H1 (cell line): Measurements from ENCODE around the gene INPP5F. TPM values are rescaled to one million over a fixed set of nuclear protein-coding genes. Genes with fewer than 3 reads are reported as not detected.

Source experiments
- CEBPB ChIP-seq: IDR thresholded peaks from 2 replicates; pipeline ENCODE4 v1.6.1; 2012; ENCODE audit warnings: low read depth, low read length
- SIX5 ChIP-seq: IDR thresholded peaks from 2 replicates; pipeline ENCODE4 v1.6.1; 2011; ENCODE audit warnings: mild to moderate bottlenecking, low read depth, low read length
- TEAD4 ChIP-seq: IDR thresholded peaks from 2 replicates; pipeline ENCODE4 v1.6.1; 2012; ENCODE audit warnings: low read depth, low read length, inconsistent platforms, mixed read lengths
- polyA plus RNA-seq, 7 experiments: library from polyadenylated mRNA; depleted of rRNA in 3 of 7; stranded (reverse) in 5 of 7; unstranded in 2 of 7; fragments of >200 nt in 5 of 7; fragments of 200-250 nt in 2 of 7; gene quantifications; 1 replicate in 5 of 7; 2 replicates in 1 of 7; 4 replicates in 1 of 7; pipeline versions ENCODE4 v1.2.1 to v1.2.3, GENCODE V29; 2011 to 2013; ENCODE audit warnings: missing spikeins in 2 of 7, mixed read lengths in 2 of 7
- total RNA-seq: library from RNA; stranded (reverse); fragmentation: NEBNext Ultra II Directional; extraction: Animal tissue kit (Norgen Biotek cat#: 25700); gene quantifications from 2 replicates; pipeline ENCODE4 v1.2.1, GENCODE V29; 2021

Gene INPP5F
- total and polyA plus RNA-seq, 2 of the 8 experiments (the other 6 are each of a cell fraction or from before 2014, with no cell fraction given) = 50.1 to 101 TPM

DNA sequence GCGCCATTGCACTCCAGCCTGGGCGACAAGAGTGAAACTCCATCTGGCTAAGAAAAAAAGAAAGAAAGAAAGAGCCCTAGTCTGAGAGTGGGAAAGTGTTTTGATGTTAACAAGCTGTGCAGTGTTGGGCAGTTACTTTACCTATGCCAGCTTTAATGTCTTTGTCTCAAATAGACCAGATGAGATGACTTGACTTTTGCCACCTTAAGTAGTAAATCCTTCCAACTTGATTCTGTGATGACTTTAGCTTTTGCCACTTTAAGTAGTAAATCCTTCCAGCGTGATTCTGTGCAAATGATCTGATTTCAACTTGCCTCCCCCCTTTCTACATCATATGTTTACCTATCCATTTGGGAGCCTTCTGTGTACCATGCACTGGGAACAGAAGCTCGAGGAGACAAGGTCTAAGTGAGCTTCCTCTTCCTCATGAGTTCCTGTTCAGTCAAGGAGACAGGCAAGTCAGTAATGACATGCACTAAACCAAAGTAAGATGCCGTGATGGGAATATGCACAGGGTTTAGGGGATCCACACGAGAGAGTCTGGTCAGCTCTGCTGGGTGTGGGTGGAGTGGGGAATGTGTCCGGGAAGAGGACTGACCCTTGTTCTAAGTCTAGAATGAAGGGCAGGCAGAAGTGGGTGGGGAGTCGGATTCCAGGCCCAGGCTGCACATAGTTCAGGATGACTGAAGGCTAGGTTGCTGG is 17.2 kb downstream of the INPP5F start (continued):
- no peak for TF ChIP-seq SIX5
- TF ChIP-seq CEBPB = no peak
- TF ChIP-seq TEAD4 = no peak
